HG02970 (cell line): ENCODE data around the gene LATS2.

Experiments
- ATAC-seq: cut with Tn5 transposase; IDR thresholded peaks from one replicate; pipeline ENCODE4 v1.9.1; 2021; ENCODE audit warnings: mild to moderate bottlenecking, moderate library complexity, moderate number of reproducible peaks; ENCODE audit not compliant: unreplicated experiment, low FRiP score

The LATS2 gene

DNA sequence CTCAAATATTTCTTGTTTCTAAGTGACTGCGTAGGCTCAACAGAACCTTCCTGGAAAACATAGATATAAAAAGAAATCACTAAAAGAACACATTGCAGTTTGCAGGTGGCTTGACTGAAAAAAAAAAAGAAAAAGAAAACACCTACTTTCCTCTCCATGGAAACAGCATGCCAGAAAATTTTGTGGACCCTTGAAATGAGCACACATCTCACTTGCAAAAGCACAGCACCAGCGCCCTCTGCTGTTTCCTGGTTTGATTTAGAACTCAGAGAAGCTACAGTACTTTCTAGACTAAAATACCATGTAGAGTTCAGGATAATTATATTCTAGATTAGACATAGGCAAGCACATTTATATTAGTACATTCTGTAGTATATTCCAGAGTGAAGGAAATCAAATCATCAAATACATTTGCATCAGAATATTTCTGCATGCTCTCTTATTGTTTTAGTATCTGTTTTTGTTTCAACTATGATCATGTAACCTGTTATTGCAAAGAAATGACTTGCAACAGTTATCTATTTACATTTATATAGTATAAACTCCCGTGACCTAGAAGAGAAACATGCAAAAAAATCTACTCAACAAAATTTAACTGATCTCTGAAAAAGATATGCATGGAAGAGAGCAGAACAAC, 136.5 kb downstream of the LATS2 start:
- no peak for ATAC-seq

GRCh38 chr13:20923272-20923671, 138.1 kb downstream of the LATS2 start:
- no peak for ATAC-seq
